ENCODE data around the gene OPCML.

OPCML gene

DNA sequence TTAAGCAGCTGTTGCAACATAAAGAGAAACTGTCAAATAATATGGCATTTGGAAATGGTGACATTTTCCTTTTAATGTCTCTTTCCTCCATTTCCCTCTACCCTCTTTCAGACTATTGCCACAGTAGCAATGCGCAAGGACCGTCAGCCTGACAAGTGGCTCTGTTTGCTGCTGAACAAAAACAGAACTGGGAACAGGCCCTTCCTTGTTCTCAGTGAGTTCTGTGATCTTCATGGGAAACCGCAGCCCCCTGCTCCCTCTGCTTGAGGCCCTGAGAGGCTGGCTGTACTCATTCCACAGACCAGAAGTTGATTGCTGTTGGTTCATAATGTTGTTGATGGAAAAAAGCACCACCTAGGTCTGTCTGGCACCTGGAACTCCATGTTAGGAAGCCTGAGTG, 559.7 kb downstream of the OPCML start:
- H3K9me3 Mint-ChIP-seq: peaks cover 9% of the 10 kb centered on the region
- H3K4me3 Mint-ChIP-seq: no peak overlapping the region
- ATAC-seq (no peak), DNase-seq (ENCODE audit: low spot score in 2 of 2) (no peak)
- H3K36me3 Mint-ChIP-seq: no peaks in the 10 kb centered on the region
- no peak overlapping the region for H3K27ac Mint-ChIP-seq
- no peaks in the 10 kb centered on the region for H3K4me1 Mint-ChIP-seq

DNA sequence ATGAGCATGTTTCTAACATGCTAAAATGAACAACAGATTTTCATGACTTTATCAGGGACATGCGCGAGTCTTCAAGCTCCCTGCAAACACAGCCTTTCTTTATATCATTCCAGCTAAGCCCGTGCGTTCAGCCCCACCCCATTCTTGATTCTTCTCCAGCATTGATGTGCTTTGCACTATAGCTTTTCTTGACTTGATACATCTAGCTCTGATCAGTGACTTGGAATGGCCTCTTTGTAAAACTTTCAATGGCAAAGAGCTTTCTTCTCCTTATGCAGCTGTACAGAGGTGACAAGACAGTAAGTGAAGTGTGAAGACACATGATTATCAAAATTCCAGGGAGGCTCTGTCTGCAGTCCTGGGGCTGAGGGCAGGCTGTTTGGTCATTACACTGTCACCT, 561.0 kb downstream of the OPCML start:
- Mint-ChIP-seq H3K9me3 (peaks cover 9% of the 10 kb centered on the region), H3K4me3 (no peak overlapping the region), H3K36me3 (no peaks in the 10 kb centered on the region), H3K4me1 (no peaks in the 10 kb centered on the region), H3K27ac (no peak overlapping the region)
- no peak for ATAC-seq
- no peak for DNase-seq (ENCODE audit: low spot score in 2 of 2)

DNA sequence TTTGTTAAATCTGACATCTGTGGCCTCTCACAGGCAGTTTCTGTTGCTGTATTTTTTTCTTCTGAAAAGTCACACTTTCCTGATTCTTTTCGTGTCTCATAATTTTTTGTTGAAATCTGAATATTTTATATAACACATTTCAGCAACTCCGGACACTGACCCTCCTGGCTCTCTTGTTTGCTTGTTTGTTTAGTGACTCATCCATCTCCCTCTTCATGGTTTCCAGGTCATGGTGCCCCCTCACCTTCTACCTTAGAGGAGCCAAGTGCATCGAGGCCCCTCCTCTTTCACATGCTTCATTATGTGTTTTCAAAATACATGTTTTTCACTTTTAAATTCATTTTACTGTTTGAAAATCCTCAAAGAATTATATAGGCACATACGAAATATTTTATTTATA, 562.4 kb downstream of the OPCML start:
- H3K4me1 Mint-ChIP-seq: no peaks in the 10 kb centered on the region
- no peaks in the 10 kb centered on the region for H3K36me3 Mint-ChIP-seq
- no peak overlapping the region for H3K4me3 Mint-ChIP-seq
- H3K27ac Mint-ChIP-seq: no peak overlapping the region
- peaks cover 9% of the 10 kb centered on the region for H3K9me3 Mint-ChIP-seq
- no peak for DNase-seq (ENCODE audit: low spot score in 2 of 2)
- ATAC-seq: no peak

DNA sequence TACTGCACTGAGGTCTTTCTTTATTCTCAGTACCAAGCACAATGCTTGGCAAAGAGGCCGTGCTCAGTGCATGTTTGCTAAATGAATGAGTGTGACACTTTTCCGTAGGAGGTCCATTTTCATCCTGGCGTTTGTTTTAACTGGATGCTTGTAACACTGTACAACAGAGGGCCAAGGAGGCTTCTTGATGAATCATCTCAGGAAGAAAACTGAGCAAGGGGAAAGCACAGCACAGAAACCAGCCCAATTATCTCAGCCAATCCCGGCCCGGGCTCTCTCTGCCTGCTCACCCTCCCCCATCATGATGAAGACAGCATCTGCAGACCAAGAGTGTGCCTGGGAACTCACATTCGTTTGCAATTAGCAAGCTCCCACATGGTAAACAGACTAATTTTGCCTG, 570.3 kb downstream of the OPCML start:
- no peaks in the 10 kb centered on the region for H3K4me1 Mint-ChIP-seq
- H3K36me3 Mint-ChIP-seq: no peaks in the 10 kb centered on the region
- H3K4me3 Mint-ChIP-seq: no peak overlapping the region
- peaks cover 3% of the 10 kb centered on the region for H3K9me3 Mint-ChIP-seq
- DNase-seq (ENCODE audit: low spot score in 2 of 2) (no peak), ATAC-seq (no peak)
- no peak overlapping the region for H3K27ac Mint-ChIP-seq

DNA sequence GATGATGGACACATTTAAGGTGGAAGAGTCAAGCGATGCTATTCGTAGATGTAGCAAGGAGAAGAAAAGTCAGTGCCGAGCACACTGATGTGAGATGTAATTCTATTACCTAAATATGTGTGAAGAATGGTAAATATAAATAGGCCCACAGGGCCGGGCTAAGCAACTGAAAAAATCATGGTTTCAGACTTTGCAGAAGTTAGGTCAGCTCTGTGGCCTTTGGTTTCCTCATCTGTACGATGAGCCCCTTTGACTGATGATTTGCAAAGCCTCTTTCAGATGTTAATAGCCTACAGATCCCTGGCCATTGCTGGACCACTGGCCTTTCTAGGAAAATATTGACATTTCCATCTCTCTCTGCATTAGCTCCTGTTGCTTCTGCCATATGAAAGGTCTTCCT, 570.8 kb downstream of the OPCML start:
- DNase-seq (ENCODE audit: low spot score in 2 of 2) (no peak), ATAC-seq (no peak)
- no peaks in the 10 kb centered on the region for H3K4me1 Mint-ChIP-seq
- H3K36me3 Mint-ChIP-seq: no peaks in the 10 kb centered on the region
- no peak overlapping the region for H3K27ac Mint-ChIP-seq
- no peak overlapping the region for H3K4me3 Mint-ChIP-seq
- H3K9me3 Mint-ChIP-seq: peaks cover 3% of the 10 kb centered on the region

DNA sequence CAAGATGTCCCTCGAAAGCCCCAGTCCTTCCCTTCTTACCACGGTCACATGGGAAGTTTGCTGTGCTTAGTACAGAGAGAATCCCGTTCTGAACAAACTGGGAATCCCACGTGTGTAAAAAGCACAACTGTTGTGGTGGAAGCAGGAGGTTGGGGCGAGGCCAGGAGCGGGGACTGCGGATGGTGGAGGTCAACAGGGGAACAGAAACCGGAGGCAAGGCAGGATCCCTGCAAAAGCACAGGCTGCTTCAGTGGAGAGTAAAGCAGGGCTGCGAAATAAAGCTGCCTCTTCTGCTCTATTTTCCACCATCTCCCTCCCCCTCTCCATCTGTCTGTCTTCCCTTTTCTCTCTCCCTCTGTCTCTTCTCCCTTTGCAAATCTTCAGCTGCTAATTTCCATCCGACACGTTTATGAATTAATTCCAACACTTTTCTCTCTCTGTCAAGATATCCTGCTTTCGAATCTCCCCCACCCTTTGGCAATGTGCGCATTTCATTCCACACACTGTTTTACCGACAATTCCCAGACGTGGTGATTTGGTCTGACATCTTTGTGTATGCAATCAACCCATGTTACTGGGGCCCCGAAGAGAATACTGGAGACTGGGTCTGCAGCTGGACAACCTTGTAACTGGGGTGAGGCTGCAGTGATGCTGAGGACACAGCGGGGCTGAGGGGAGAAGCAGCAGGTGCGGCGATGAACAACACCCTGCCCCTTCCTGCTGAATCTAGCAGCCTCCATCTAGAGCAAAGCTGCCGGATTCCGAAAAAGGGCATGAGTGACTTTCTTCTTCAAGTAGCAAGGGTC, 571.8 kb downstream of the OPCML start:
- H3K4me1 Mint-ChIP-seq: no peaks in the 10 kb centered on the region

DNA sequence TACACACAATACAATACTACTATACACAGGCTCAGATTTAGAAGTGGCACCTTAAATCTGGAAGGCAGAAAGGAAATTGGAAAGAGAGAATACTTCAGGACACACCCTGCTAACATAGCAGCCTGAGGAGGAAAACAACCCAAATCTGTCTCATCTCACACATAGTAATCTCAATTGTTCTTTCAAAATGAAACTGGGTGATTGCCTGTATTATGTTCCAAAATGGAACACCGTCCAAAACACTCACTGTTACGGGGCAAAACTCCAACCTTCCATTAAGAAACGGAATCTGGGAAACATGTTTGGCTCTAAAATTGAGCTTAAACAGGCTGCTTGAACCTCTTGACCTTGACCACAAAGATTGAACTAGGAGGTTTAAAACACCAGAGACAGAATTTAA, 572.6 kb downstream of the OPCML start:
- Mint-ChIP-seq H3K36me3 (no peaks in the 10 kb centered on the region), H3K4me3 (no peak overlapping the region), H3K9me3 (peaks cover 3% of the 10 kb centered on the region), H3K27ac (no peak overlapping the region), H3K4me1 (no peaks in the 10 kb centered on the region)
- ATAC-seq (no peak), DNase-seq (ENCODE audit: low spot score in 2 of 2) (no peak)

More for the DNA sequence above, 571.8 kb downstream of the OPCML start:
- Mint-ChIP-seq H3K27ac (no peak overlapping the region), H3K36me3 (no peaks in the 10 kb centered on the region), H3K9me3 (peaks cover 3% of the 10 kb centered on the region), H3K4me3 (no peak overlapping the region)
- DNase-seq (ENCODE audit: low spot score in 2 of 2) (no peak), ATAC-seq (no peak)

DNA sequence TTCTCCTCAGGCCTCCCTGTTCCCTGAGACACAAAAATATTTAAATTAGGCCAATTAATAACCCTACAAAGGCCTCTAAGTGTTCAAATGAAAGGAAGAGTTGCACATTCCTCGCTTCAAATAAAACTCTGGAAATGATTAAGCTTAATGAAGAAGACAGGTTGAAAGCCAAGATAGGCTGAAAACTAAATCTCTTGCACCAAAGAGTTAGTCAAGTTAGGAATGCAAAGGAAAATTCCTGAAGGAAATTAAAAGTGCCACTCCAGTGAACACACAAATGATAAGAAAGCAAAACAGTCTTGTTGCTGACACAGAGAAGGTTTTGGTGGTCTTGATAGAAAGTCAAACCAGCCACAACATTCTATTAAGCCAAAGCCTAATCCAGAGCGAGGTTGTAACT, 574.4 kb downstream of the OPCML start:
- Mint-ChIP-seq H3K9me3 (peaks cover 3% of the 10 kb centered on the region), H3K4me1 (no peaks in the 10 kb centered on the region), H3K4me3 (no peak overlapping the region), H3K27ac (no peak overlapping the region), H3K36me3 (no peaks in the 10 kb centered on the region)
- ATAC-seq (no peak), DNase-seq (ENCODE audit: low spot score in 2 of 2) (no peak)

DNA sequence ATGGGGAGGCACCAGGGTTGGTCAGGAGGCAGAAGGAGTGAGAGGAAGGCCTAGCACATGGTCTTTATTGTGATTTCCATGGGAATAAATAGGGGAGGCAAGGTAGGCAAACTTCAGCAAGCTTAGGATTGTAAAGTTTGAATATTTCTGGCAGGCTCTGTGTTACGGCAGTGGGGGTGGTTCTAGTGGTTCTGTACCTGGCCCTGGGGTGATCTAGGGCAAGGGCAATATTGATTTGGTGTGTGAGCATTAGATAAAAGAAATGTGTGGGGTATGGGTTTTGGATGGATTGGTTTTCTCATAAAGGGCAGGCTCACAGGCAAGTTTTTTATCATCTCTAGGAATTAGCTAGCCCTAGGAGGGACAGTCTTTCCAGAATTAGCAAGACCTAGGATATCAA, 584.0 kb downstream of the OPCML start:
- Mint-ChIP-seq H3K4me3 (no peak overlapping the region), H3K27ac (no peak overlapping the region), H3K9me3 (peaks cover 6% of the 10 kb centered on the region), H3K36me3 (no peaks in the 10 kb centered on the region), H3K4me1 (peaks cover 2% of the 10 kb centered on the region)
- ATAC-seq (no peak), DNase-seq (ENCODE audit: low spot score in 2 of 2) (no peak)

DNA sequence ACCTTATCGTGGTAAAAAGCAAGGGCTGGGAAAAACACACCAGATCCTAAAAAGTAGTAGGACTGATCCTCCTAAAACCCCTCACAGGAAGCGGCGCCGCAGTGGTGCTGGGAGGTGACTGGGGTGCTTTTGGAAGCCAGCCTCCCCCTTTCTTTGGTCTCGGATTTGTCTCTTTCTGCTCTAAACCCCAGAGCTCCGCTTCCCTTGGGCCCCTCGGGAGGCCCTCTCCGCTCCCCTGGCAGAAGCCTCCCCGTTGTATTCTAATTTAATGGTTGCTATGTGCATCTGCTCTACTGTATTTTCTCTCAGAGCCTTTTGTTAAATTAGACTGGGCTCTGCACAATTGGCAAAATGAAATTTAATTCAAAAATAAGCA, 587.7 kb downstream of the OPCML start:
- ATAC-seq (no peak), DNase-seq (ENCODE audit: low spot score in 2 of 2) (no peak)
- Mint-ChIP-seq H3K36me3 (no peaks in the 10 kb centered on the region), H3K4me1 (peaks cover 5% of the 10 kb centered on the region), H3K9me3 (peaks cover under 1% of the 10 kb centered on the region), H3K4me3 (no peak overlapping the region), H3K27ac (no peak overlapping the region)

DNA sequence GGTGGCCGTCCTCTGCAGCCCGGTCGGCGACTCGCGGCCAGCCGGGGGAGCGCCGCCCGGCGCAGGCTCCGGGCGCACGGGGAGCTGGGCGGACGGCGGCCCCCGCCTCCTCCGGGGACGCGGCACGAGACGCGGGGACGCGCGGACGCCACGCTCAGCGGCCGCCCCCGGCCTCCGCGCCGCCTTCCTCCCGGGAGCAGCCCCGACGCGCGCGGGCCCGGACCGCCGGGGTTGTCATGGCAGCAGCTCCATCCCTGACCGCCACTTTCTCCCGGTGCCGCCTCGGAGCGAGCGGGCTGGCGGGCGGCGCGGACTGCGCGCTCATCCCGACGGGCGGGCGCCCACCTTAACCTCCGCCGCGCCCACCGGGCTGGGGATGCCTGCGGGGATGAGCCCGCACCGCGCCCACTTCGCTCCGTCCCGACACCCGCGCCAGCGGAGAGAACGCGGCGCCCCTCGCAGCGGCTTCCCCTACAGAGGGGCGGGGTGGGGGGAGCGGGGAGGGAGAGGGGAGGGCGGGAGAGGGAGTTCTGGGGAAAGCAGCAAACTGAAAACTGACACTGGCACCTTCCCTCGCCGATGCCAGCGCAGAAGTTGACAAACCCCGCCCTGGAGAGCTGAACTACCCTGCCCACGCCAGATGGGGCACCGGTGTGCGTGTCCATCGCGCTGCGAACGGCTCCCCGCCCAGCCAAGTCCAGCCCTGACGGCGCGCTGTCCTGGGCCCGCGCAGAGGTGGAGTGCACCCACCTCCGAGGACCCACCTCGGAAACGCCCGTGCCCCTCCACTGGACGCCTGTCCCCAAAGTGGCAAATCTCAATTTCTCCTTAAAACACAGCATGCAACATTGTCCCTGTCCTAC, 588.4 kb downstream of the OPCML start:
- ATAC-seq (peak; percentile 9), DNase-seq (ENCODE audit: low spot score in 2 of 2) (no peak)
- H3K27ac Mint-ChIP-seq: no peak overlapping the region
- no peak overlapping the region for H3K4me3 Mint-ChIP-seq
- H3K4me1 Mint-ChIP-seq: peaks cover 5% of the 10 kb centered on the region
- H3K36me3 Mint-ChIP-seq: no peaks in the 10 kb centered on the region
- no peaks in the 10 kb centered on the region for H3K9me3 Mint-ChIP-seq

DNA sequence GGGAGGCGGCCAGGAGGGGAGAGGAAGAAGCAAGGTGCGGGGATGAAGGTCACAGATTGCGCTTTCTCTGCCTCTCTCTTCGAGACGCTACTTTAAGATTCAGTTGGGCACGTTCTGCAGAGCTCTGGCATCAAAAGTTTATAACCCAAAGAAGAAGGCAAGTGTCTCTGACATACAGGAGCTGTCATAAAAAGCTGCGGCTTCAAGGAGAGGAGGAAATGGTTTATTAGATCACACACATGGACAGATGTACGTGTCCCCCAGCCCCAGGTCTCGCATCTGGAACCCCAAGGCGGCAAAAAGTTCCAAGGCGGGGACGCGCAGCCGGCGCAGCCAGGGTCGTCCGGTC, 589.0 kb downstream of the OPCML start:
- H3K4me1 Mint-ChIP-seq: peaks cover 5% of the 10 kb centered on the region
- ATAC-seq (peak; percentile 6), DNase-seq (ENCODE audit: low spot score in 2 of 2) (no peak)
- H3K9me3 Mint-ChIP-seq: no peaks in the 10 kb centered on the region
- no peaks in the 10 kb centered on the region for H3K36me3 Mint-ChIP-seq
- H3K4me3 Mint-ChIP-seq: no peak overlapping the region
- no peak overlapping the region for H3K27ac Mint-ChIP-seq

DNA sequence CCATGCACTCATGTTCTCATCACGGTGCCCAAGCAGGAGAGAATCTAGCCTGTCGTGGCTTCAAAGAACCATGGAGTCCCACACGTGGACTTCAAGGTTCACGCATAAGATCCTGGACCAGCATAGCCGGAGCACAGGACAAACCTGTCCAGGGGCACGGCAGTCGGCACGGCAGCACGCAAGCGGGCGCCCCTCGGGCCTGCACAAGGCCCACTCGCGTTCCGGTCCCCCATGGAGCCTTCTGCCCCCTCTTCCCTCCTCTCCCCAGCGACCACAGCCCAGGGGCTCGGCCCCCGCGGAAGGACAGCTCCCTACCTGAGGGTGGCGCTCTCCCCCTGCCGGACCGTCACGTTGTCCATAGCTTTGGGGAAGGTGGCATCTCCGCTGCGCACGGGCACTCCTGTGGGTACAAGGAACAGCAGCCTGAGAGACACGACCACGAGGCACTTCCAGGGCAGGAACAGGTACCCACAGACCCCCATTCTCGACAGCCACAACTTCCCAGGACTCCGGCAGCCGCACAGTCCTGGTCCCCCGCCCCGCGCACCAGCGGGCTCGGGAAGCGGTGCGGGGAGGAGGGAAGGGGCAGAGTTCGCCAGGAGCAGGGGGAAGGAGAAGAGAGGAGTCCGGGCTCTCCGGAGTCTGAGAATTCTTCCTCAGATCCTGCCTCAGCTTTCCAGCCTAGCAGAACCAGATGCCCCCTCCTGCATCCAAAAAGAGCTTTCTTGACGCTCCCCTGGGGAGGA, 589.5 kb downstream of the OPCML start:
- no peak for DNase-seq (ENCODE audit: low spot score in 2 of 2)
- Mint-ChIP-seq H3K4me1 (peaks cover 5% of the 10 kb centered on the region), H3K36me3 (no peaks in the 10 kb centered on the region), H3K9me3 (no peaks in the 10 kb centered on the region), H3K27ac (no peak overlapping the region), H3K4me3 (no peak overlapping the region)
- ATAC-seq: no peak

DNA sequence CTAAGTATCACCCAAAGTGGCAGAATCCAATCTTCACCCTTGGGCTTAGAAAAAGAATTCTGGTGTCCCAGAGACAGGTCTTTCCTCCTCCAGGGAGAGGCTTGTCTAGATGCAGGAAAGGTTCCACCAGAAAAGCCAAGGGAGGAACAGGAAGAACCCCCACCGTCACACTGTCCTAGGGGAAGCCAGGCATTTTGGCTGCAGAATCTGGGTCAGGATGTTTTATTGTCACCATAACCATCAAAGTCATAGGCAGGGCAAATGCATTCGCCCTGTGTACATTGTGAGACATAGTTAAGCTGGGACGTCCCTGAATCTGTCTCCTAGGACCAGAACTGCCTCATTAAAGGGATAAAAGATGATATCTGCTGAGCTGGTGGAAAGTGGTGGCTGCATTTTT, 590.5 kb downstream of the OPCML start:
- ATAC-seq: no peak
- H3K4me1 Mint-ChIP-seq: peaks cover 5% of the 10 kb centered on the region
- no peak for DNase-seq (ENCODE audit: low spot score in 2 of 2)
- no peak overlapping the region for H3K4me3 Mint-ChIP-seq
- no peaks in the 10 kb centered on the region for H3K9me3 Mint-ChIP-seq
- H3K36me3 Mint-ChIP-seq: no peaks in the 10 kb centered on the region
- no peak overlapping the region for H3K27ac Mint-ChIP-seq

DNA sequence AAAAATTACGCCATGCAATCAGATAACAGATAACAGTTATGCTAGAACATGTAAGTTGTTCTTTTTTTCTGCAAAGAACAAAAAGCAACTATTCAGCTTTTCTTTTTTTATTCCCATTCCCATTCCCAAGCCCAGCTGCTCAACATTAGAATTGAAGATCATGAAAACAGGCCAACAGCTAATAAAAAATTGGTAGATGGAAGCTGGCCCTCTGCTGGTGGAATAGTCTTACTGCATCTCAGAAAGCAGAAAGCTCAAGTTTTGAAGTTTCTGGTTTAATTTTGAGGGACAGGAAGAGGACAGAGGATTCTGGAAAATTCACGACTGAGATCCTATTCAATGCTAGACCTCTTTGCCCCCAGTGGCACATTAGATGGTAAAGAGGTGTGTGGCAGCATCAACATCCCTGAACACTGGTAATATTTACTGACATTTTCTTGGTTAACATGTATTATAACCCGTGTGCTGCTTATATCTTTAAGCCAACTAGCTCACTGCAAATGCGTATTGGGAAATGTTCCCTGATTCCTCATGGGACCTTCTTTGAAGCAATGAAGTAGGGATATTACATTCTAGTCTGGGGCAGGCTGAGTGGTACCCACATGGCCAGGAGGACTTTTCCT, 591.2 kb downstream of the OPCML start:
- Mint-ChIP-seq H3K9me3 (no peaks in the 10 kb centered on the region), H3K27ac (no peak overlapping the region), H3K36me3 (no peaks in the 10 kb centered on the region), H3K4me1 (peaks cover 5% of the 10 kb centered on the region), H3K4me3 (no peak overlapping the region)
- DNase-seq (ENCODE audit: low spot score in 2 of 2) (no peak), ATAC-seq (no peak)

Measured in stimulated activated effector memory CD8-positive, alpha-beta T cell treated with anti-CD3 and anti-CD28 coated beads, Interleukin-12 subunit alpha, Interleukin-12 subunit beta, amount 100 ng/mL, for 72 hours (primary cell).